Stimulated activated CD4-positive, alpha-beta T cell treated with anti-CD3 and anti-CD28 coated beads, TNF-alpha, amount 100 ng/mL, for 4 hours (primary cell): ENCODE measurements around the gene CCDC127.
"Not testable (repeated sequence)": the region's sequence is repeated elsewhere in the genome, so short reads cannot be mapped to it uniquely, and the experiment has no call there.

Source experiments
- DNase-seq, 3 experiments: peaks; one replicate each; pipeline ENCODE4 v3.0.0-alpha.2; 2020; ENCODE audit warnings: low read depth in 3 of 3

CCDC127 gene

DNA sequence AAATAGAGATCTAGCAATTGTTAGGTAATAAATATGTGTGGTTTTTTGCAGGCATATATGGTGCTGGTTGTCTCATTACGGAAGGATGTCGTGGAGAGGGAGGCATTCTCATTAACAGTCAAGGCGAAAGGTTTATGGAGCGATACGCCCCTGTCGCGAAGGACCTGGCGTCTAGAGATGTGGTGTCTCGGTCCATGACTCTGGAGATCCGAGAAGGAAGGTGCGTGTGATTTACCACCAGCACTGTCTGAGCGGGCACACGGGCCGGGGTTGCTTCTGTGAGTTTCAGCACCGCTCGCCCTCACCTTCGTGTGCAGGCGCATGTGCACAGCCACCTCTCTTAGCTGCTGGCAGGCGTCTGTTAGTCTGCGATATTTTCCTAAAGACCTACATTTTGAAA is 15.5 kb upstream of the CCDC127 start:
- not testable (repeated sequence) for DNase-seq

DNA sequence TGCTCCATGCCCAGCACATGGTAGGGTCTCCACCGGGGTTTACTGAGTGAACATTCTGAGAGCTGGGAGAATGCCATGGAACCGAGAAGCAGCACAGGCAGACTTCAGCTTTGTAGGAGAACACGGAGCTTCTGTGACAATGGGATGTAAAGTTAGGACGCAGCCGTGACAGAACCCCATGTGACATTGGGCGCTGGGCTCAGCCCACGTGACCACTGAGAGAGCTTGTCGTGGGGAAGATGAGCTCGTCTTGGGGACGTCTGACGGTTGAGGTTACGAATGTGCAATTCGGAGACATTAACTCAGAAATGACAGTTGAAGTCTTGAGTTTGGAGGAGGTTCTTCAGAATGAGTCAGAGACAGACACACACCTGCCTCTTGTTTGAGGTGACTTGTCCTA is 13.7 kb upstream of the CCDC127 start:
- DNase-seq = no peak

DNA sequence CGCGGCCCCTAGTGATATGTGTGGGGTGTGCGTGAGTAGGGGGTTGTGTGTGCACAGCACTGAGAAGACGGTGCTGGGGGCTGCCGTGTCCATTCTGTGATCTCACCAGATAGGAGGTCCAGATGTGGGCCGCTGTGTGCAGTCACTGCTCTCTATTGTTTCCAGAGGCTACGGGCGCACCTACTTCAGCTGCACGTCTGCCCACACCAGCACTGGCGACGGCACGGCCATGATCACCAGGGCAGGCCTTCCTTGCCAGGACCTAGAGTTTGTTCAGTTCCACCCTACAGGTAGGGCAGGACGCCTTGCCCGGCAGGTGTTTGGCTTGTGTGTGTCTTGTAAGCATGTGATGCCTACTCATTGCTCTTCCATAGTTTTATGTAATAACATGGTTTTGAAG is 12.8 kb upstream of the CCDC127 start:
- DNase-seq = no peak

DNA sequence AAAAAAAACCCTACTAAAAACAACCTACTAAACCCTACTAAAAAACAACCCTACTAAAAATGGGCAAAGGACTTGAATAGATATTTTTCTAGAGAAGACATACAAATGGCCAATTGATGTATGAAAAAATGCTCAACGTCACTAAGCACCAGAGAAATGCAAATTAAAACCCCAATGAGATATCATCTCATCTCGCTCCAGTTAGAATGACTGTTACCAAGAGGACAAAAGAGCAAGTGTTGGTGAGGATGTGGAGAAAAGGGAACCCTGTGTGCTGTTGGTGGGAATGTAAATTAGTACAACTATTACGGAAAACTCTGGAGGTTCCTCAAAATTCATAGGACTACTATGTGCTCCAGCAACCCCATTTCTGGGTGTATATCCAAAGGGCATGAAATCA is 10.9 kb upstream of the CCDC127 start:
- no peak for DNase-seq

DNA sequence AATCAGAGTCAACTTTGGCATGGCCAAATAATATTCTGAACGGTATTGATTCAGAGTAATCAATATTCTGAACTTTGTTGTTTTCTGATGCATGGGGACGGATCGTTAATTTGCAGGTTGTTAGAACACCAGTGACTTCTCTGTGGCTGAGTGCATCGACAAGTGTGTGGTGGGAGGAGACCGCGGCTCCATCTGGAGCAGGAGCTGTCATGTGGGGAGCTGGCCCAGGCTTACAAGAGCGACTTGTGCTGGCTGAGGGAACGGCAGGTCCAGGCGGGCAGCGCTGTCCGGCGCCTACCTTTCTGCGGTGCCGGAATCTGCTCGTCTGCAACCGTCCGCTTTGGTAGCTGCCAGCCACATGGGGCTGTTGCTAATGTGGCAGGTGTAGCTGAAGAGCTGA is 9.4 kb upstream of the CCDC127 start:
- not testable (repeated sequence) for DNase-seq

DNA sequence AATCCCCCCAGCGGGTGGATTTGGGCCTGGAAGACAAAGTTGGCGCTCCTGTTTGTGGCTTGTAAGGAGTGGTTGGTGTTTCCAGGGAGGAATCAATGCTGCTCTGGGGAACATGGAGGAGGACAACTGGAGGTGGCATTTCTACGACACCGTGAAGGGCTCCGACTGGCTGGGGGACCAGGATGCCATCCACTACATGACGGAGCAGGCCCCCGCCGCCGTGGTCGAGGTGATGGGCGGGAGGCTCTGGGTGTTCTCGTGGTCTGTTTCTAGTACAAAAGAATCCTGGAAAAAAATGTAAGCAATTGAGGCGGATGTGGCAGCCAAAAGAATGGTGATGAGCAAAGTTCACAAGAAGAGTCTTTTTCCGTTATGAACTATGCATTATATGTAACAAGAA is 7.4 kb upstream of the CCDC127 start:
- no peak for DNase-seq

DNA sequence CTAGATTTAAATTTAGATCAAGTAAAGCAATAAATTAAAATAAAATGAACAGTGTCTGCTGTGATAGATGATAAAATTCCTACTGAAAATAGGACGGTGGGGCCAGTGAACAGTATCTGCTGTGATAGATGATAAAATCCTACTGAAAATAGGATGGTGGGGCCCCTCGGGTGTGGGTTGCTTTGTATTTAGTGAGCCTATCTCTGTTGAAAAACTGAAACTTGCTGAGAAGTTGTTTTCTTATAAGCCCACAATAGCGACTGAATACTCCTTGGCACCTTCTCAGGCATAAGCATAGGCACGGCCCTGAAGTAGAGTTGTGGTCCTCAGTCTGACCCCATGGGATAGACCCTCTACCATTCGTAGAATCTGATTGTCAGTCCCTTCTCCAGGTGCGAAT is 5.8 kb upstream of the CCDC127 start:
- DNase-seq = no peak

DNA sequence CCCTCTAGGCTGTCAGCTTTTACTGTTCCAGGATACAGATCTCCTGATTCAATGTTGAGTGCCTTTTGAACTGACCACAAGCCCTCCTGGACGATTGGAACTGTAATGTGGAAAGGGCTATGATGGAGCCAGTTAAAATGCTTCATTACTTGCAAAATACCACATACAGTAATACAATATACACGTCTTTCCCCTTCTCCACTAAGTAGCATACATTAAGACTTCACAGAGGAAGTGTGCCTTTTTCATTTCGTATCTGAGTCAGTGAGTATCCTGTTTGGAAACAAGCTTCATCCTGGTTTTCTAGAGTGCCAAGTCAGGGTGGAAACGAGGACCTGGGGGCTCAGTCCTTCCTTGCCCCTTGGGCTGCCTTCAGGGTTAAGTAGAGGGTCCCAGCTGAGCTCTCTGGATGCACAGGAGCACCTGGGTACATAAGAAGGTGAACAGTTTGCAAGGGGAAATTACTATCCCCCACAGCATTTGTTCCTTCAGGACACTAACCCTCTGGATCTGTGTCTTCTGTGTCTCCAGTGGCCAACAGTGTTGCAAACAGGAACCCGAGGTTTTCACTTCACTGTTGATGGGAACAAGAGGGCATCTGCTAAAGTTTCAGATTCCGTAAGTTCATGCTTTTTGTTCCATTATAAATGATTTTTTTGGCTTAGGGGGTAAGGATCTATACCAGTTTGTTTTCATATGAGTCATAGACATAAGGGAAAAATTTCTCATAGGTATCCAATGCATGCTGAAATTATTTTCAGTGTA is 5.2 kb upstream of the CCDC127 start:
- DNase-seq = not testable (repeated sequence)

DNA sequence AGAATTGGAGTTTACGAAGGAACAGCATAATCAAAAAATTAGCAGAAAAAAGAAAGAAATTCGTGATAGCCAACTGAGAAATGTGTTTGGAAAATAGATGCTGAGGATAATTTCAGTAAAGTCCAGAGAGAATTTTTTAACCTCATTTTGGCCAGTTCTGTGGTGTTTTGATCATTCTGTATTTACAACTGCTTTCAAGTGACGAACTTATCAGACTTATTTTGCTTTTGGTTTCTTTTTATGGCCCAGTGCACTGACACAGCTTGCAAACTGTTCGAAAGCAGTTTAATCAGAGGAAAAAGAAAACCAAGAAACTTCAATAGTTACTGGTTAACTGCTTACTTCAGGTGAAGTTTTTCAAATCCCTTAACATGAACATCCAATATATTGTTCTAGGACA is 2.0 kb upstream of the CCDC127 start:
- no peak for DNase-seq

DNA sequence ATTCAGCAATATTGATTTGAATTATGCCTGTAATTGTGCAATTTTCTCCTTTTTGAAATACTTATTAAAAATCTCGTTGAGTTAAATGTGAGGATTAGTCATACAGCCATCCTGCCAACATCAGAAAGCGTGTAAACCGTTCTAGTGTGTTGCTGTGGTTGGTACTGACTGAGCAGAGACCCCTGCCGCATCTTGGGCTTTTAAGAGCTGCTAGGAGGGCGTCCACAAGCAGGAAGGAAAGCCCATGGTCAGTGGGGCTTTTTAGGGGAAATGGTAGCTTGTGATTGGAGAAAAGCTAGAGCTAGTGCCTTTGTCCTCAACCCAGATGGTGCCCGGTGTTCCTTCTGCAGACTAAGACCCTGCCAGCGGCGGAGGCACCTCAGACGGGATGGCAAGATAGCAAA is 1.5 kb upstream of the CCDC127 start:
- DNase-seq = no peak

DNA sequence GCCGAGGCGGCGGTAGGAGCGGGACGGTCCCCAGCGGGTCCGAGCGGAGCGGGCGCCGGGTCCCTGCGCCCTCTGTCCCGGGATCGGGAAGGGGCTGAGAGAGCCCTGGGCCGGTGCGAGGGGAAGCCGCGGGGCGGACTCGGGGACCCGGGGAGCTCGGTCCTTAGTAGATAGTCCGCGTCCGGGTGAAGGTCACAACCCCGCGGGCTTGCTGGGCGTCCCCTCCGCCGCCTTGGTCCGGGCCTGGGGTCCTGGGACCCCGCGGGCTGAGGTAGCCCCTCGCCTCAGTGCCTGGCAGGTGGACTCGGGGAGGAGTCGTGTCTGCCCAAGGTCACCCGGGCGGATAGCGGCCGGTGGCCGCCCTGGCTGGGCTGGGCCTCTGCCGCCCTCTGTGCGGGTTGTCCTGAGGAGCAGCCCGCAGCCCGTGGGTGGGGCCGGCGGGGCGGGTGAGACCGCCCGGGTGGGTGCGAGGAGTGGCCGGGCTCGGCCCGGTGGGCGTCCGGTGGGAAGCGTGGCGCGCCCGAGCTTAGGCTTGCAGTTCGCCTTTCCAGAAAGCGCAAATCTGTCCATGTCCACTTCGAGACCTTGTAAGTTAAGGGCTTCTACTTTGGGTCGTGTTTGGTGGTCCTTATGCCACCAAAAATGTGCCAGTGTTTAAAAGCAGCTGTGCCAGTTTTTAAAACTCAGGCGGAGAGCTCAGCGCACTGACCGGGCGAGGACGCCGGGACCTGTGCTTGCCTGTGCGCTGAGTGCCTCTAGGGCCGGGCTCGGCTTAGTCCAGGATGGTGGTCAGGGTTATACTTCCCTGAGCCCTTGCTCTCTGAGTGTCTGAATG is 721 bp upstream of the CCDC127 start:
- DNase-seq = no peak

DNA sequence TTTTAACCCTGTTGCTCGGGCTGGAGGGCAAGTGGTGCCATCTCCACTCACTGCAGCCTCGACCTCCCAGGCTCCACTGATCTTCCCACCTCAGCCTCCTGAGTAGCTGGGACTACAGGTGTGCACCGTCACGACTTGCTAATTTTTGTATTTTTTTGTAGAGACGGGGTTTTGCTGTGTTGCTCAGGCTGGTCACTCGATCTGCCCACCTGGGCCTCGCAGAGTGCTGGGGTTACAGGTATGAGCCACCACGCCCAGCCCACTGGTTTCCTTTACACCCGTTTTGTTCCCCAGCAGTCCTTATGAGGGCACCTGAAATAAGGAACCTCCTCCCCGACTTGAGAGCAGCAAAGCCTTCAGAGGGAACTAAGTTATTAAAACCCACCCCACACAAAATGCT is 1.9 kb downstream of the CCDC127 start:
- not testable (repeated sequence) for DNase-seq

DNA sequence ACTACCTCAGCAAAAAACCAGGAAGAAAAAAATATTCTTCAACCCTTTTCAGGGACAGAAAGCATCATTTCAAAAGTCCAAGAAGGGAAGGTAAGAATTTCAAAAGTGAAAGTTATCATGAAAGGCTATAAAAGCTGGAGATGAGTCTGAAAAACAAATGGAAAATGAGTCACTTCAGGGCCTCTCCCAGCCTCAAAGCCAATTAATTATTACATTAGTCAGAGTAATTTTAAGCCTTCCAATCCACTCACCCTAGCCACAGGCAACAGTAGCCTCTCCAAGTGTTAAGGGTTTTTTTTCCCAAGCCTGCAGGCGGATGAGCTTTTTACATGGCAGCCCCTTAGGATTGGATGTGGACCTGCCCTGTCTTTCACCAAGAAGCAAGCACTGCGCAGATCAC is 2.7 kb downstream of the CCDC127 start:
- DNase-seq = not testable (repeated sequence)

DNA sequence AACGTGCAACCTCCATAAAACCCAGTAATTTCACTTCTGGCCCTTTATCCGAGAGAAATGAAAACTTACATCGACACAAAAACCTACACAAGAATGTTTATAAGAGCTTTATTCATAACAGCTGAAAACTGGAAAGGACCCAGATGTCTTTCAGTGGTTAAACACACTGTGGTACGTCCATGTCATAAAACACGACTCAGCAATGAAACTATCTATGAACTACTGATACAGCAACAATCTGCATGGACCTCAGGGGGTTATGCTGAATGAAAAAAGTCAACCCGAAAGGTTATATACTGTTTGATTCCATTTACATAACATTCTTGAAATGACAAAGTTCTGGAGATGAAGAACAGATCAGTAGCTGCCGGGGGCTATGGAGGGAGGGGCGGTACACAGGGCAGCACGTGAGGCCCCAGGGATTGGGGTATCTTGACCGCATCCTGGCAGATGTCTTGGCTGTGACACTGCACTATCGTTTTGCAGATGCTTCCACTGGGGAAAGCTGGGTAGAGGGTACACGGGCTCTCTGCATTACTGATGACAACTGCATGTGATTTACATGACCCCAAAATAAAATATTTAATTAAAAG is 4.1 kb downstream of the CCDC127 start:
- DNase-seq = no peak

DNA sequence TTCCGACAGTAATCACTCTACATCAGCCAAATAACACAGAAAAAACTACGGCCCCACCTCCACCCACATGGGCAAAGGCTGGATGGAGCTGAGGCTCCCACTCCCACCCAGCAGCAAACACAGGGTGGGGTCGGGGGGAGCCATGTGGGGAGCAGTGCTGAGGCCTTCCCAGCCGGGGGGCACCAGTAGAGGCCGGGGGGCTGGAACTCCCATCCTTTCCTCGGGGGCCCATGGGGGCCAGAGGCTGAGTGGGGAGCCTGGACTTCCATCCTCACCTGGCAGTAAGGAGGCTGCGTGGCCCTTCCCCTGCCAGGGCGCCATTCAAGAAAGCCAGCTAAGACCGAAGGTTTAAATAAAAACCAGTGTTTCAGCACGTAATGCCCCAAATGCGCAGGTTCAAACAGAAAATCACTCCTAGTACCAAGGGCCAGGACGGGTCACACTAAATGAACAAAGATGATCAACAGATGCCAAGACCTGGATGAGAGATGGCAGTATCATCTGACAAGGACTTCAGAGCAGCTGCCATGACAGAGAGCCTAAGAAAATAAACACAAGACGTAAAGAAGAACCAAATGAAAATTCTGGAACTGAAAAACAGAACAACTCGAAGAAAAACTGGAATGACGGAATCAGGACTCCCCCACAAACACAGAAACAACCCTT is 9.4 kb downstream of the CCDC127 start:
- DNase-seq = no peak

DNA sequence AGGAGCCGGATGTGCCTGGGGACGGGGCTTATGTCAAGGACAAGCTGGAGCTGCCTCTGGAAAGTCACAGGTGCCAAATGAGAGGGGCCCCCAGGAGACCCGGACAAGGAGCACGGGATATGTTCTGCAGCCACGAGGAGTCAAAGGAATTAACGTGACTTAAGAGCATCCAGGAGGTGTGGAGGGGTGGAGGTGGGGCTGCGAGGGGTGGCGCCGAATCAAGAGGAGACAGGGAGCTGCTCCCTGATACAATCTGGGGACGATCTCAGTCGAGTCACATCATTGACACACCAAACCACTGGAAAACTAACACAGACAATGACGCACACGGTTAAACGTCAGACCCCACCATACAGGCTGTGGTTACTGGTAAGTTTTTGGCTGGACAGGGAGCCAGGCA is 10.4 kb downstream of the CCDC127 start:
- DNase-seq = no peak

DNA sequence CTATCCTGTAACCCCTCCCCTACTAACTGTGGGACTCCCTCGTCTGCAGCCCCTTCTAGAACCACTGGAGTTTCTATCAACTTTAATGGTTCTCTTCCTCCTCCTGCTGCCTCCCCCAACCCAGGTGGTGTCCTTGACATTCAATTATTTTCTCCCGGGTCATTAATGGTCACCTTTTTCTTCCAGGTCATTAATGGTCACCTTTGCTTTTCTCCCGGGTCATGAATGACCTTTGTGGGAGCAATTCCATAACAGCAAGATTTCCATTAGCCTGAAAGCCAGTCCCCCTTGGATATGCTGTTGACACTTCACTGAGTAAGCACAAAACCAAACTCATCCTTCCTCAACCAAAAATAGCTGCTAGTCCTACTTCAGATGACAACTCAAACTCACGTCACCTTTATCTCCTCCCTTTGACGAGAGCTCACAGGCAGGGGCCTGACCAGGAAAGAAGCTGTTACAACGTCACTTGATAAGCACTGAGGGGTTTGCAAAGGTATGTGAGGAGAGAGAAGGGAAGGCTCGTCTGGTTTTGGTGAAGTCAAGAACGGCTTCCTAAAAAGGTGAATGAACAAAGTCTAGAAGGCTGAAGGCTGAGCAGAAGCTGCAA is 10.9 kb downstream of the CCDC127 start:
- no peak for DNase-seq

DNA sequence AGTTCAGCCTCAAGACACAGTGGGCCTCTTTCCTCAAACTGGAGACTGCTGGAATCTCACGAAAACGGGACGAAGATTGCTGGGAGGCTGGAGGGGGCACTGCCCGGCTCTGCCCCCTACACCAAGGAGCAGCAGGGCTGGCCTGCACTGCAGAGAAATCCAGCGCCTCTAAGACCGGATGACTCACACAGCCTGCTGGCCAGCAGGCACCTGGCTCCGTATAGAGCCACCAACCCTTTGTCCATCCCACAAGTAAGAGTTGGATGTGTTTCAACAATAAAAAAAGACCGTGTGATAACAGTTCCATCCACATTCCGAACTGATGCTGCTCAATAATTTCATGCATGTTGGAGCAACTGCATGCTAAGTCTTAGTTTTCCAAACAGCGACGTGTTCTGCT is 11.5 kb downstream of the CCDC127 start:
- no peak for DNase-seq

DNA sequence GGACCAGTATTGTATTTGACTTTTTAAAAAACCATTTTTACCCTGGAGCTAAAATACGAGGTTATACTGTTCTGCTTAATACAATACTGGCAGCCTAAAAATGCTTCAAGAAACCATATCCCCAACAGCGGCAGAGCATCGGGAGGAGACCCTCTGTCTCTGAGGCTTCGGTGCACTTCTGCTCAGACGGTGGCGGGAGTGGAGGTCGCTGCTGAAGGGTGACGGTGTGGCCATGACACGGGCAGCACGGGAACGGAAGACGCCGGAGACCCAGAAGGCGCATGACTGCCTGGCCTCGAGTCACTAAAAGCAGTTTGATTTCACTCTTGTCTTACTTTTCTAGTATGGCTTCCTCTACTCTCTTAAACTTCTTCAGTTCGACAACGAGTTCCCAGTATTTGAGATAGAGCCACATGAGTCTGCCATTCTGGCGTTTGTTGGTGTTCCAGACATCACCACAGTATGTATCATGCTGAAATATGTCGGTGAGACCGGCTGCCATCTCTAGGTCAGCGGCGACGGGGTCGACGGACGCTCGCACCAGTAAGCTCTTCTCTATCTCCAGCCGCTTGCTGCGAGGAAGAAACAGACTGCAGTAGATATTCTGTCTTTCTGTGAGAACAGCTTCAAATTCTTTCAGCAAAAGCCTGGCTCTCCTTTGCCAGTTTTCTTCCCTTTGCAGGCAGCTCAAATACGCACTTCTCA is 12.8 kb downstream of the CCDC127 start:
- no peak for DNase-seq

DNA sequence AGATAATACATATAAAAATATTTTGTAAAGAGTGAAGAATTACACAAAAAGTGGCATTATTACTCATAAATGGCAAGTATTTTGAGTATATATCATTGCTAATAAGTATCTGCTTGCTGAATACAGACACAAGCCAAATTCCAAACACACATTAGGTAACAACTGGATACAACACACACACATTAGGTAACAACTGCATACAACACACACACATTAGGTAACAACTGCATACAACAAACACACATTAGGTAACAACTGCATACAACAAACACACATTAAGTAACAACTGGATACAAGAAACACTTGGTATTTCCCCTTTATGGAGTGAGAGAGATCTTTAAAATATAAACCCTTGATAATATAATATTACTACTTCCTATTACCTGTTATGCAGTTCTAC is 13.5 kb downstream of the CCDC127 start:
- no peak for DNase-seq

DNA sequence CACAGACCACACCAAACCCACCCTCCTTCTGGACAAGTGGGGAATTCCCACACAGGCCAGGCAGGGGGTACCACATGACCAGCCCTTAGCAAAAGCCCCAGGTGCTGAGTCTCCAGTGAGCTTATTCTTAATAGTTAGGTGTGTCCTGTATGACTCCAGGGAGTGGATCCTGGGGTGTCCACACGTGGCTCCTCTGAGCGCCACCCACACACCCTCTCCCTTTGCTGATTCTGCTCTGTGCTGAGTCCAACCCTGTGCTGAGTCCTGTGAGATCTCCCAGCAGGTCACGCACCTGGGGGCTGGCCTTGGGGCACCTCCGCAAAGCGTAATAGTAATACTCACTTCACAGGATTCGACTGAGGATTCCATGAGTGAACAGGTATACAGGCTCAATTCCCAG is 14.0 kb downstream of the CCDC127 start:
- DNase-seq = no peak
